ENCODE measurements around the gene ADGRA1. TPM values are rescaled to one million over a fixed set of nuclear protein-coding genes. Genes with fewer than 3 reads are reported as not detected.
"Not testable (repeated sequence)": the region's sequence is repeated elsewhere in the genome, so short reads cannot be mapped to it uniquely, and the experiment has no call there.

The ADGRA1 gene
- total and polyA plus RNA-seq, 4 donors = 3.4 to 31.1 (median 16.1) TPM

GRCh38 chr10:133104963-133105640 lies 17.4 kb downstream of the ADGRA1 start:
- Histone ChIP-seq H3K4me3 (ENCODE audit: low read depth, low read length) (no peak overlapping the region), H3K36me3 (ENCODE audit: control insufficient read depth, insufficient read depth, low read length) (peaks cover 73% of the 10 kb centered on the region), H3K9me3 (ENCODE audit: control insufficient read depth, insufficient read depth, low read length) (peaks cover 5% of the 10 kb centered on the region), H3K27me3 (ENCODE audit: control insufficient read depth, insufficient read depth, low read length) (no peaks in the 10 kb centered on the region), H3K27ac (ENCODE audit: low read depth, low read length) (no peak overlapping the region), H3K4me1 (ENCODE audit: control insufficient read depth, insufficient read depth, low read length) (peaks cover 35% of the 10 kb centered on the region)
- no peak for DNase-seq (ENCODE audit: low read depth in 4 of 6, low spot score in 6 of 6)
- 87% methylated on average over 30 of the region's 30 CpGs for WGBS (ENCODE audit: insufficient coverage)

GRCh38 chr10:133105686-133106390 lies 18.1 kb downstream of the ADGRA1 start:
- 93% methylated on average over 19 of the region's 19 CpGs for WGBS (ENCODE audit: insufficient coverage)
- DNase-seq (ENCODE audit: low read depth in 4 of 6, low spot score in 6 of 6) = no peak

GRCh38 chr10:133106516-133106915 lies 18.8 kb downstream of the ADGRA1 start:
- no peak overlapping the region for H3K4me3 ChIP-seq (ENCODE audit: low read depth, low read length)
- no peak for DNase-seq (ENCODE audit: low read depth in 4 of 6, low spot score in 6 of 6)
- no peaks in the 10 kb centered on the region for H3K27me3 ChIP-seq (ENCODE audit: control insufficient read depth, insufficient read depth, low read length)
- H3K36me3 ChIP-seq (ENCODE audit: control insufficient read depth, insufficient read depth, low read length) = peaks cover 68% of the 10 kb centered on the region
- 97% methylated on average over 18 of the region's 18 CpGs for WGBS (ENCODE audit: insufficient coverage)
- H3K9me3 ChIP-seq (ENCODE audit: control insufficient read depth, insufficient read depth, low read length) = peaks cover 5% of the 10 kb centered on the region
- H3K4me1 ChIP-seq (ENCODE audit: control insufficient read depth, insufficient read depth, low read length) = peaks cover 21% of the 10 kb centered on the region
- no peak overlapping the region for H3K27ac ChIP-seq (ENCODE audit: low read depth, low read length)

More at GRCh38 chr10:133105686-133106390, 18.1 kb downstream of the ADGRA1 start:
- H3K4me3 ChIP-seq (ENCODE audit: low read depth, low read length) = no peak overlapping the region
- H3K36me3 ChIP-seq (ENCODE audit: control insufficient read depth, insufficient read depth, low read length) = peaks cover 69% of the 10 kb centered on the region
- no peaks in the 10 kb centered on the region for H3K27me3 ChIP-seq (ENCODE audit: control insufficient read depth, insufficient read depth, low read length)
- peaks cover 5% of the 10 kb centered on the region for H3K9me3 ChIP-seq (ENCODE audit: control insufficient read depth, insufficient read depth, low read length)
- peaks cover 28% of the 10 kb centered on the region for H3K4me1 ChIP-seq (ENCODE audit: control insufficient read depth, insufficient read depth, low read length)
- H3K27ac ChIP-seq (ENCODE audit: low read depth, low read length) = no peak overlapping the region

GRCh38 chr10:133107442-133107841 lies 19.7 kb downstream of the ADGRA1 start:
- H3K36me3 ChIP-seq (ENCODE audit: control insufficient read depth, insufficient read depth, low read length) = peaks cover 62% of the 10 kb centered on the region
- peaks cover 18% of the 10 kb centered on the region for H3K4me1 ChIP-seq (ENCODE audit: control insufficient read depth, insufficient read depth, low read length)
- no peak overlapping the region for H3K4me3 ChIP-seq (ENCODE audit: low read depth, low read length)
- no peak for DNase-seq (ENCODE audit: low read depth in 4 of 6, low spot score in 6 of 6)
- no peaks in the 10 kb centered on the region for H3K27me3 ChIP-seq (ENCODE audit: control insufficient read depth, insufficient read depth, low read length)
- WGBS (ENCODE audit: insufficient coverage) = no CpG with 5 or more reads among the region's 1 CpG
- H3K9me3 ChIP-seq (ENCODE audit: control insufficient read depth, insufficient read depth, low read length) = peaks cover 5% of the 10 kb centered on the region
- no peak overlapping the region for H3K27ac ChIP-seq (ENCODE audit: low read depth, low read length)

- H3K27ac ChIP-seq (ENCODE audit: low read depth, low read length) = no peak overlapping the region
- no peak overlapping the region for H3K4me3 ChIP-seq (ENCODE audit: low read depth, low read length)
- H3K36me3 ChIP-seq (ENCODE audit: control insufficient read depth, insufficient read depth, low read length) = peaks cover 57% of the 10 kb centered on the region
- 82% methylated on average over 11 of the region's 11 CpGs for WGBS (ENCODE audit: insufficient coverage)
- peaks cover 1% of the 10 kb centered on the region for H3K4me1 ChIP-seq (ENCODE audit: control insufficient read depth, insufficient read depth, low read length)
- H3K9me3 ChIP-seq (ENCODE audit: control insufficient read depth, insufficient read depth, low read length) = peaks cover 5% of the 10 kb centered on the region
- no peaks in the 10 kb centered on the region for H3K27me3 ChIP-seq (ENCODE audit: control insufficient read depth, insufficient read depth, low read length)
- DNase-seq (ENCODE audit: low read depth in 4 of 6, low spot score in 6 of 6) = no peak
Observed at GRCh38 chr10:133109711-133110110, 22.0 kb downstream of the ADGRA1 start.

- H3K36me3 ChIP-seq (ENCODE audit: control insufficient read depth, insufficient read depth, low read length) = peaks cover 57% of the 10 kb centered on the region
- no peaks in the 10 kb centered on the region for H3K4me1 ChIP-seq (ENCODE audit: control insufficient read depth, insufficient read depth, low read length)
- no peak for DNase-seq (ENCODE audit: low read depth in 4 of 6, low spot score in 6 of 6)
- H3K4me3 ChIP-seq (ENCODE audit: low read depth, low read length) = no peak overlapping the region
- no peak overlapping the region for H3K27ac ChIP-seq (ENCODE audit: low read depth, low read length)
- 81% methylated on average over 13 of the region's 13 CpGs for WGBS (ENCODE audit: insufficient coverage)
- H3K27me3 ChIP-seq (ENCODE audit: control insufficient read depth, insufficient read depth, low read length) = no peaks in the 10 kb centered on the region
- H3K9me3 ChIP-seq (ENCODE audit: control insufficient read depth, insufficient read depth, low read length) = peaks cover 5% of the 10 kb centered on the region
Observed at GRCh38 chr10:133110133-133110532, 22.4 kb downstream of the ADGRA1 start.

GRCh38 chr10:133110609-133111275 lies 23.0 kb downstream of the ADGRA1 start:
- no peak for DNase-seq (ENCODE audit: low read depth in 4 of 6, low spot score in 6 of 6)

GRCh38 chr10:133111640-133112039 lies 23.9 kb downstream of the ADGRA1 start:
- WGBS (ENCODE audit: insufficient coverage) = 32% methylated on average over 4 of the region's 7 CpGs
- not testable (repeated sequence) for H3K4me3 ChIP-seq (ENCODE audit: low read depth, low read length); H3K4me1 ChIP-seq (ENCODE audit: control insufficient read depth, insufficient read depth, low read length); H3K9me3 ChIP-seq (ENCODE audit: control insufficient read depth, insufficient read depth, low read length); H3K27ac ChIP-seq (ENCODE audit: low read depth, low read length); H3K27me3 ChIP-seq (ENCODE audit: control insufficient read depth, insufficient read depth, low read length)
- H3K36me3 ChIP-seq (ENCODE audit: control insufficient read depth, insufficient read depth, low read length) = peaks cover 55% of the 10 kb centered on the region
- DNase-seq (ENCODE audit: low read depth in 4 of 6, low spot score in 6 of 6) = peak in 1 of 6 donors; percentile 32

More at GRCh38 chr10:133110609-133111275, 23.0 kb downstream of the ADGRA1 start:
- Histone ChIP-seq H3K27me3 (ENCODE audit: control insufficient read depth, insufficient read depth, low read length) (no peaks in the 10 kb centered on the region), H3K36me3 (ENCODE audit: control insufficient read depth, insufficient read depth, low read length) (peaks cover 57% of the 10 kb centered on the region), H3K27ac (ENCODE audit: low read depth, low read length) (no peak overlapping the region), H3K4me1 (ENCODE audit: control insufficient read depth, insufficient read depth, low read length) (no peaks in the 10 kb centered on the region), H3K9me3 (ENCODE audit: control insufficient read depth, insufficient read depth, low read length) (peaks cover 5% of the 10 kb centered on the region), H3K4me3 (ENCODE audit: low read depth, low read length) (no peak overlapping the region)
- 100% methylated on average over 1 of the region's 6 CpGs for WGBS (ENCODE audit: insufficient coverage)

- 95% methylated on average over 31 of the region's 31 CpGs for WGBS (ENCODE audit: insufficient coverage)
Observed at GRCh38 chr10:133113146-133113830, 25.6 kb downstream of the ADGRA1 start.

More at GRCh38 chr10:133113146-133113830, 25.6 kb downstream of the ADGRA1 start:
- Histone ChIP-seq H3K27me3 (ENCODE audit: control insufficient read depth, insufficient read depth, low read length) (no peaks in the 10 kb centered on the region), H3K4me1 (ENCODE audit: control insufficient read depth, insufficient read depth, low read length) (no peaks in the 10 kb centered on the region), H3K9me3 (ENCODE audit: control insufficient read depth, insufficient read depth, low read length) (no peaks in the 10 kb centered on the region), H3K27ac (ENCODE audit: low read depth, low read length) (no peak overlapping the region), H3K4me3 (ENCODE audit: low read depth, low read length) (no peak overlapping the region), H3K36me3 (ENCODE audit: control insufficient read depth, insufficient read depth, low read length) (peaks cover 65% of the 10 kb centered on the region)
- DNase-seq (ENCODE audit: low read depth in 4 of 6, low spot score in 6 of 6) = no peak

Measured in spinal cord (tissue), 10 donors.